Stimulated activated CD8-positive, alpha-beta memory T cell treated with anti-CD3 and anti-CD28 coated beads, Interleukin-7, amount 100 ng/mL, for 1 hour (primary cell): ENCODE data around the gene ACTR2.
"Not testable (repeated sequence)": the region's sequence is repeated elsewhere in the genome, so short reads cannot be mapped to it uniquely, and the experiment has no call there.

ENCODE experiments used
- DNase-seq, 2 donors: peaks; one replicate each; pipeline ENCODE4 v3.0.0-alpha.2; 2020; ENCODE audit warnings: low read depth in 2 of 2

The ACTR2 gene

GRCh38 chr2:65313126-65313953 is 85.7 kb downstream of the ACTR2 start:
- DNase-seq: no peak

- no peak for DNase-seq
Measured at GRCh38 chr2:65313954-65314256, 86.3 kb downstream of the ACTR2 start.

- DNase-seq: no peak
Measured at GRCh38 chr2:65314801-65315441, 87.3 kb downstream of the ACTR2 start.

- no peak for DNase-seq
Measured at GRCh38 chr2:65316072-65316471, 88.4 kb downstream of the ACTR2 start.

- not testable (repeated sequence) for DNase-seq
Measured at GRCh38 chr2:65317351-65317750, 89.7 kb downstream of the ACTR2 start.

GRCh38 chr2:65317841-65318240 is 90.2 kb downstream of the ACTR2 start:
- no peak for DNase-seq

GRCh38 chr2:65319072-65319673 is 91.5 kb downstream of the ACTR2 start:
- DNase-seq: no peak

GRCh38 chr2:65319674-65320041 is 92.0 kb downstream of the ACTR2 start:
- DNase-seq: no peak

- no peak for DNase-seq
Measured at GRCh38 chr2:65320042-65320725, 92.6 kb downstream of the ACTR2 start.
